HCT116 (cell line): ENCODE data around the gene ZC3H7A.

Experiments
- CBX3 ChIP-seq: IDR thresholded peaks from 2 replicates; pipeline ENCODE4 v1.6.1; 2012; ENCODE audit warnings: low read depth
- CEBPB ChIP-seq: IDR thresholded peaks from 2 replicates; pipeline ENCODE4 v1.6.1; 2012; ENCODE audit warnings: low read depth
- CTCF ChIP-seq, 3 experiments: fragments of 200-600 bp in 1 of 3; sonication (generic) in 1 of 3; IDR thresholded peaks in 2 of 3; conservative IDR thresholded peaks in 1 of 3; 2 replicates each; pipeline ENCODE4 v1.5.1; 2012 to 2017; ENCODE audit warnings: low read depth in 2 of 3, low read length in 2 of 3, antibody characterized with exemption in 1 of 3, borderline replicate concordance in 1 of 3, control low read depth in 1 of 3, mild to moderate bottlenecking in 1 of 3, mixed read lengths in 1 of 3, mixed run types in 1 of 3, moderate library complexity in 1 of 3; ENCODE audit not compliant: insufficient read depth in 1 of 3
- EZH2 ChIP-seq: fragments of 200-600 bp; sonication (generic); IDR thresholded peaks from 2 replicates; pipeline ENCODE4 v1.6.1; 2017; ENCODE audit warnings: antibody characterized with exemption, mixed run types
- POLR2A ChIP-seq: IDR thresholded peaks from 2 replicates; pipeline ENCODE4 v1.7.0; 2011; ENCODE audit warnings: borderline replicate concordance; ENCODE audit not compliant: insufficient read depth, insufficient read length; ENCODE audit errors: extremely low read depth
- POLR2AphosphoS5 ChIP-seq: IDR thresholded peaks from 2 replicates; pipeline ENCODE4 v1.6.1; 2011; ENCODE audit warnings: mild to moderate bottlenecking, low read depth, low read length, moderate library complexity
- REST ChIP-seq: IDR thresholded peaks from 2 replicates; pipeline ENCODE4 v1.6.1; 2012; ENCODE audit warnings: low read depth
- SRF ChIP-seq: IDR thresholded peaks from 2 replicates; pipeline ENCODE4 v1.6.1; 2012; ENCODE audit warnings: low read depth
- ZFX ChIP-seq: fragments of 450-650 bp; IDR thresholded peaks from 2 replicates; pipeline ENCODE4 v1.6.1; 2017

- TF ChIP-seq POLR2AphosphoS5 (no peak), SRF (no peak), POLR2A (no peak), CTCF (IDR thresholded peaks at IDR 0.05 in 2 of 3, conservative IDR thresholded peaks at IDR 0.05 in 1 of 3; ENCODE audit: borderline replicate concordance in 1 of 3, insufficient read depth in 1 of 3, low read depth in 2 of 3, low read length in 2 of 3) (no peak), ZFX (no peak), REST (no peak), CEBPB (no peak), EZH2 (no peak), CBX3 (no peak)
Observed at GRCh38 chr16:11805556-11805955, 8.5 kb upstream of the ZC3H7A start.
